Activated naive CD4-positive, alpha-beta T cell treated with anti-CD3 and anti-CD28 coated beads, Interleukin-2, amount 10 ng/mL, durations not matched to agents 7 days and 5 days (primary cell): ENCODE data around the gene CCDC33.

Source experiments
- CTCF ChIA-PET: fragments of 350-600 bp; sonication (Branson Sonifier 250); formaldehyde crosslinking; loops from one replicate; lab custom pipeline; 2021; ENCODE audit warnings: antibody characterized with exemption; lab: Charles Lee
- DNase-seq: peaks from one replicate; pipeline ENCODE4 v3.0.0-alpha.2; 2020
- H3K27ac Mint-ChIP-seq: one replicate; pipeline ENCODE4 v1.8.0; 2021; ENCODE audit warnings: mild to moderate bottlenecking, moderate library complexity, mixed read lengths
- H3K27me3 Mint-ChIP-seq: one replicate; pipeline ENCODE4 v1.8.0; 2021; ENCODE audit warnings: mild to moderate bottlenecking, mixed read lengths
- H3K36me3 Mint-ChIP-seq: one replicate; pipeline ENCODE4 v1.8.0; 2021; ENCODE audit warnings: mixed read lengths
- H3K4me1 Mint-ChIP-seq: one replicate; pipeline ENCODE4 v1.8.0; 2021; ENCODE audit warnings: mixed read lengths
- H3K4me3 Mint-ChIP-seq: one replicate; pipeline ENCODE4 v1.8.0; 2021; ENCODE audit warnings: mild to moderate bottlenecking, moderate library complexity, mixed read lengths
- H3K9me3 Mint-ChIP-seq: one replicate; pipeline ENCODE4 v1.8.0; 2021; ENCODE audit warnings: mixed read lengths

CCDC33 gene

GRCh38 chr15:74235962-74236361 is at the start of gene CCDC33:
Gene CCDC33, plus strand, starts transcription at chr15:74236326. Its CDS starts 394 bp downstream, at chr15:74236720.
- DNase-seq = no peak
- CTCF ChIA-PET = no interaction called here
- no peak within 1 kb of the TSS for H3K4me3 Mint-ChIP-seq

GRCh38 chr15:74188216-74188615 is 47.9 kb upstream of the CCDC33 start:
- no peak overlapping the region for H3K4me3 Mint-ChIP-seq
- H3K27me3 Mint-ChIP-seq = peaks cover 14% of the 10 kb centered on the region
- no peaks in the 10 kb centered on the region for H3K4me1 Mint-ChIP-seq
- H3K27ac Mint-ChIP-seq = no peak overlapping the region
- no peaks in the 10 kb centered on the region for H3K36me3 Mint-ChIP-seq
- no peak for DNase-seq
- no peaks in the 10 kb centered on the region for H3K9me3 Mint-ChIP-seq
- CTCF ChIA-PET = interaction anchor here (1.3 kb wide), 1 partner anchor 132 kb away, joined by 3 read pairs; no protein-coding TSS in a partner anchor

More at GRCh38 chr15:74235962-74236361, at the start of gene CCDC33:
- Mint-ChIP-seq H3K36me3 (no peaks in the 10 kb centered on the region), H3K9me3 (no peaks in the 10 kb centered on the region), H3K4me1 (no peaks in the 10 kb centered on the region), H3K27ac (no peak within 1 kb of the TSS), H3K27me3 (peaks cover 40% of the 10 kb centered on the region)

- no peak overlapping the region for H3K27ac Mint-ChIP-seq
- CTCF ChIA-PET = no interaction called here
- H3K4me1 Mint-ChIP-seq = no peaks in the 10 kb centered on the region
- no peaks in the 10 kb centered on the region for H3K36me3 Mint-ChIP-seq
- no peak for DNase-seq
- no peak overlapping the region for H3K4me3 Mint-ChIP-seq
- H3K9me3 Mint-ChIP-seq = no peaks in the 10 kb centered on the region
- peaks cover 29% of the 10 kb centered on the region for H3K27me3 Mint-ChIP-seq
Measured at GRCh38 chr15:74191798-74192197, 44.3 kb upstream of the CCDC33 start.

- Mint-ChIP-seq H3K4me1 (no peaks in the 10 kb centered on the region), H3K9me3 (no peaks in the 10 kb centered on the region), H3K27me3 (peaks cover 29% of the 10 kb centered on the region), H3K36me3 (no peaks in the 10 kb centered on the region), H3K27ac (no peak overlapping the region), H3K4me3 (no peak overlapping the region)
- no peak for DNase-seq
- CTCF ChIA-PET = no interaction called here
Measured at GRCh38 chr15:74192751-74193150, 43.4 kb upstream of the CCDC33 start.

- no peak for DNase-seq
- Mint-ChIP-seq H3K4me1 (no peaks in the 10 kb centered on the region), H3K4me3 (no peak overlapping the region), H3K27ac (no peak overlapping the region), H3K9me3 (no peaks in the 10 kb centered on the region), H3K27me3 (peaks cover 24% of the 10 kb centered on the region), H3K36me3 (no peaks in the 10 kb centered on the region)
- CTCF ChIA-PET = no interaction called here
Measured at GRCh38 chr15:74193299-74193718, 42.8 kb upstream of the CCDC33 start.

GRCh38 chr15:74193905-74194304 is 42.2 kb upstream of the CCDC33 start:
- Mint-ChIP-seq H3K36me3 (no peaks in the 10 kb centered on the region), H3K4me1 (no peaks in the 10 kb centered on the region), H3K27ac (no peak overlapping the region), H3K4me3 (no peak overlapping the region), H3K9me3 (no peaks in the 10 kb centered on the region), H3K27me3 (peaks cover 24% of the 10 kb centered on the region)
- no peak for DNase-seq
- CTCF ChIA-PET = no interaction called here

GRCh38 chr15:74194572-74195559 is 41.3 kb upstream of the CCDC33 start:
- CTCF ChIA-PET = interaction anchor here (1.1 kb wide), 1 partner anchor 140 kb away, joined by 3 read pairs; no protein-coding TSS in a partner anchor
- DNase-seq = no peak
- no peaks in the 10 kb centered on the region for H3K9me3 Mint-ChIP-seq
- peaks cover 24% of the 10 kb centered on the region for H3K27me3 Mint-ChIP-seq
- H3K4me1 Mint-ChIP-seq = no peaks in the 10 kb centered on the region
- H3K4me3 Mint-ChIP-seq = no peak overlapping the region
- no peak overlapping the region for H3K27ac Mint-ChIP-seq
- no peaks in the 10 kb centered on the region for H3K36me3 Mint-ChIP-seq

- no peak overlapping the region for H3K27ac Mint-ChIP-seq
- DNase-seq = no peak
- peaks cover 23% of the 10 kb centered on the region for H3K27me3 Mint-ChIP-seq
- H3K4me1 Mint-ChIP-seq = no peaks in the 10 kb centered on the region
- CTCF ChIA-PET = interaction anchor here (0.6 kb wide), 1 partner anchor 1647 kb away, joined by 3 read pairs; no protein-coding TSS in a partner anchor
- H3K4me3 Mint-ChIP-seq = no peak overlapping the region
- no peaks in the 10 kb centered on the region for H3K36me3 Mint-ChIP-seq
- H3K9me3 Mint-ChIP-seq = no peaks in the 10 kb centered on the region
Measured at GRCh38 chr15:74196175-74196574, 40.0 kb upstream of the CCDC33 start.

GRCh38 chr15:74197176-74197965 is 38.8 kb upstream of the CCDC33 start:
- CTCF ChIA-PET = no interaction called here
- Mint-ChIP-seq H3K9me3 (no peaks in the 10 kb centered on the region), H3K4me1 (no peaks in the 10 kb centered on the region), H3K27ac (no peak overlapping the region), H3K4me3 (no peak overlapping the region), H3K27me3 (peaks cover 27% of the 10 kb centered on the region), H3K36me3 (no peaks in the 10 kb centered on the region)
- no peak for DNase-seq

GRCh38 chr15:74199297-74199652 is 36.9 kb upstream of the CCDC33 start:
- CTCF ChIA-PET = no interaction called here

GRCh38 chr15:74200412-74200815 is 35.7 kb upstream of the CCDC33 start:
- no peak overlapping the region for H3K4me3 Mint-ChIP-seq
- no peak for DNase-seq
- no peaks in the 10 kb centered on the region for H3K36me3 Mint-ChIP-seq
- no peak overlapping the region for H3K27ac Mint-ChIP-seq
- peaks cover 38% of the 10 kb centered on the region for H3K27me3 Mint-ChIP-seq
- no peaks in the 10 kb centered on the region for H3K4me1 Mint-ChIP-seq
- H3K9me3 Mint-ChIP-seq = no peaks in the 10 kb centered on the region
- CTCF ChIA-PET = no interaction called here

More at GRCh38 chr15:74199297-74199652, 36.9 kb upstream of the CCDC33 start:
- Mint-ChIP-seq H3K9me3 (no peaks in the 10 kb centered on the region), H3K4me1 (no peaks in the 10 kb centered on the region), H3K4me3 (no peak overlapping the region), H3K27me3 (peaks cover 39% of the 10 kb centered on the region), H3K27ac (no peak overlapping the region), H3K36me3 (no peaks in the 10 kb centered on the region)
- no peak for DNase-seq

GRCh38 chr15:74200871-74201419 is 35.2 kb upstream of the CCDC33 start:
- Mint-ChIP-seq H3K27ac (no peak overlapping the region), H3K9me3 (no peaks in the 10 kb centered on the region), H3K4me1 (no peaks in the 10 kb centered on the region), H3K27me3 (peaks cover 38% of the 10 kb centered on the region), H3K36me3 (no peaks in the 10 kb centered on the region), H3K4me3 (no peak overlapping the region)
- no peak for DNase-seq
- CTCF ChIA-PET = no interaction called here

- no peaks in the 10 kb centered on the region for H3K9me3 Mint-ChIP-seq
- DNase-seq = no peak
- CTCF ChIA-PET = no interaction called here
- no peak overlapping the region for H3K4me3 Mint-ChIP-seq
- H3K36me3 Mint-ChIP-seq = no peaks in the 10 kb centered on the region
- H3K4me1 Mint-ChIP-seq = no peaks in the 10 kb centered on the region
- H3K27ac Mint-ChIP-seq = no peak overlapping the region
- peaks cover 38% of the 10 kb centered on the region for H3K27me3 Mint-ChIP-seq
Measured at GRCh38 chr15:74201710-74202420, 34.3 kb upstream of the CCDC33 start.
